Endothelial cell of umbilical vein (primary cell): Measurements from ENCODE around the gene HSPD1. TPM values are rescaled to one million over a fixed set of nuclear protein-coding genes. Genes with fewer than 3 reads are reported as not detected.

Source experiments
- BruUV-seq: library from RNA; stranded (reverse); fragments of 400-500 nt; replicated peaks from 2 replicates; lab custom pipeline; 2021; lab: Mats Ljungman, UMichigan
- CTCF ChIA-PET: fragments of 300-600, 350-600 bp; sonication (Branson Sonifier 250); formaldehyde crosslinking; loops from one replicate; lab custom pipeline; 2021; ENCODE audit warnings: antibody characterized with exemption, inconsistent platforms; lab: Charles Lee
- POLR2A ChIA-PET: fragments of 300-600, 350-600 bp; sonication (Branson Sonifier 250); formaldehyde crosslinking; loops from one replicate; lab custom pipeline; 2021; ENCODE audit warnings: antibody characterized with exemption, inconsistent platforms; lab: Charles Lee
- DNase-seq: peaks from one replicate; pipeline ENCODE4 v3.0.0-alpha.2; 2011; ENCODE audit warnings: low read depth, low spot score
- FAIRE-seq: peaks from 2 replicates; lab custom pipeline; 2011; peaks lifted over from hg19 to GRCh38; lab: Jason Lieb, UNC
- H2AFZ ChIP-seq: 2 replicates; pipeline ENCODE4 v1.6.0; 2012; ENCODE audit warnings: low read depth, low read length, control low read depth, inconsistent platforms
- H3K27ac ChIP-seq: 2 replicates; pipeline ENCODE4 v1.5.1; 2011; ENCODE audit warnings: low read depth, mild to moderate bottlenecking, control low read depth, low read length, moderate library complexity; ENCODE audit not compliant: insufficient read depth
- H3K27me3 ChIP-seq, 2 experiments: 2 replicates each; pipeline versions ENCODE4 v1.6.0 to v1.6.1; 2011; ENCODE audit warnings: low read length in 2 of 2, mixed read lengths in 1 of 2; ENCODE audit not compliant: control insufficient read depth in 2 of 2, insufficient read depth in 2 of 2
- H3K36me3 ChIP-seq, 2 experiments: 2 replicates in 1 of 2; 3 replicates in 1 of 2; pipeline ENCODE4 v1.5.1; 2011; ENCODE audit warnings: low read length in 2 of 2, mild to moderate bottlenecking in 1 of 2, moderate library complexity in 1 of 2; ENCODE audit not compliant: control insufficient read depth in 2 of 2, insufficient read depth in 2 of 2; ENCODE audit errors: extremely low read depth in 1 of 2
- H3K4me1 ChIP-seq: 3 replicates; pipeline ENCODE4 v1.5.1; 2011; ENCODE audit warnings: mild to moderate bottlenecking, low read length; ENCODE audit not compliant: control insufficient read depth, insufficient read depth; ENCODE audit errors: extremely low read depth
- H3K4me2 ChIP-seq: 2 replicates; pipeline ENCODE4 v1.6.1; 2011; ENCODE audit warnings: low read length, control low read depth, mixed read lengths; ENCODE audit not compliant: insufficient read depth
- H3K4me3 ChIP-seq, 3 experiments: fragments of 200-600 bp in 1 of 3; sonication (generic), shearing (Covaris generic) in 1 of 3; replicated peaks in 1 of 3; 2 replicates each; pipeline ENCODE4 v1.5.1; 2011 to 2016; ENCODE audit warnings: control low read depth in 3 of 3, low read length in 3 of 3, mild to moderate bottlenecking in 2 of 3, inconsistent platforms in 1 of 3, low read depth in 1 of 3, moderate library complexity in 1 of 3; ENCODE audit not compliant: insufficient read depth in 1 of 3
- H3K79me2 ChIP-seq: 2 replicates; pipeline ENCODE4 v1.6.0; 2012; ENCODE audit warnings: low read length, inconsistent platforms; ENCODE audit not compliant: control insufficient read depth, insufficient read depth
- H3K9ac ChIP-seq: replicated peaks from 2 replicates; pipeline ENCODE3; 2011; ENCODE audit warnings: low read length, control low read depth; ENCODE audit not compliant: insufficient read depth; ENCODE audit errors: extremely low read depth
- H3K9me1 ChIP-seq: replicated peaks from 3 replicates; pipeline ENCODE4 v1.6.0; 2011; ENCODE audit warnings: mild to moderate bottlenecking, low read length; ENCODE audit not compliant: control insufficient read depth, insufficient read depth; ENCODE audit errors: extremely low read depth
- H3K9me3 ChIP-seq: replicated peaks from 2 replicates; pipeline ENCODE4 v1.5.1; 2012; ENCODE audit warnings: low read length, inconsistent platforms; ENCODE audit not compliant: control insufficient read depth, insufficient read depth
- H4K20me1 ChIP-seq: replicated peaks from 2 replicates; pipeline ENCODE3; 2011; ENCODE audit warnings: mild to moderate bottlenecking, low read length; ENCODE audit not compliant: control insufficient read depth, insufficient read depth; ENCODE audit errors: extremely low read depth
- EZH2 ChIP-seq: IDR thresholded peaks from 2 replicates; pipeline ENCODE4 v1.6.1; 2012; ENCODE audit warnings: borderline replicate concordance, low read depth, mild to moderate bottlenecking, moderate library complexity, low read length, inconsistent platforms; ENCODE audit not compliant: severe bottlenecking
- FOS ChIP-seq: IDR thresholded peaks from 2 replicates; pipeline ENCODE4 v1.6.1; 2011; ENCODE audit warnings: mild to moderate bottlenecking, low read length, moderate library complexity, borderline replicate concordance; ENCODE audit not compliant: insufficient read depth
- GATA2 ChIP-seq: IDR thresholded peaks from 2 replicates; pipeline ENCODE4 v1.7.0; 2011; ENCODE audit warnings: low read depth, mild to moderate bottlenecking, moderate library complexity, mixed read lengths, low read length; ENCODE audit not compliant: insufficient read length, insufficient read depth
- JUN ChIP-seq: IDR thresholded peaks from 2 replicates; pipeline ENCODE4 v1.6.1; 2011; ENCODE audit warnings: borderline replicate concordance, low read depth; ENCODE audit not compliant: insufficient read length, insufficient read depth
- MYC ChIP-seq: IDR thresholded peaks from one replicate; pipeline ENCODE4 v1.6.1; 2011; ENCODE audit warnings: mild to moderate bottlenecking, low read depth, low read length
- POLR2A ChIP-seq: IDR thresholded peaks from 2 replicates; pipeline ENCODE4 v1.6.1; 2012; ENCODE audit warnings: low read depth, mild to moderate bottlenecking, control low read depth, low read length
- POLR2AphosphoS5 ChIP-seq: IDR thresholded peaks from 2 replicates; pipeline ENCODE4 v1.6.1; 2012; ENCODE audit warnings: low read depth, mild to moderate bottlenecking, control low read depth, low read length, moderate library complexity; ENCODE audit not compliant: insufficient read depth
- dilution Hi-C: fragments of 300-500 bp; cut with MboI; formaldehyde crosslinking; loops from one replicate; pipeline ENCODE4 v1.15.0; 2019; ENCODE audit warnings: low sequenced_read_pairs; ENCODE audit not compliant: extremely low pct_ligation_motif_present
- intact Hi-C: fragments of 100-400 bp; cut with micrococcal nuclease; formaldehyde crosslinking; loops from one replicate; pipeline ENCODE4 v1.10.0; 2022
- polyA plus RNA-seq, 4 experiments: library from polyadenylated mRNA; depleted of rRNA in 3 of 4; stranded (reverse) in 3 of 4; unstranded in 1 of 4; fragments of >200 nt; gene quantifications; 2 replicates each; pipeline versions ENCODE4 v1.2.1 to v1.2.3, GENCODE V29; 2011 to 2012; ENCODE audit warnings: missing spikeins in 1 of 4
- total RNA-seq: library from RNA; stranded (reverse); gene quantifications from 2 replicates; pipeline ENCODE4 v1.2.3, GENCODE V29; 2021
- TF ChIP-seq, protein P1 (sequence below): IDR thresholded peaks from 2 replicates; pipeline ENCODE4 v1.6.1; 2011; ENCODE audit not compliant: insufficient read depth, insufficient read length
- TF ChIP-seq, protein P2 (sequence below), 2 donors: IDR thresholded peaks; 1 replicate in 1 of 2; 2 replicates in 1 of 2; pipeline ENCODE4 v1.5.1; 2011; ENCODE audit warnings: low read length in 2 of 2, mild to moderate bottlenecking in 2 of 2, moderate library complexity in 2 of 2, control low read depth in 1 of 2, inconsistent platforms in 1 of 2, low read depth in 1 of 2; ENCODE audit not compliant: insufficient read depth in 1 of 2; ENCODE audit errors: extremely low read depth in 1 of 2

The HSPD1 gene
- total and polyA plus RNA-seq, 2 donors (not counting 3 experiments of a cell fraction or from before 2014, with no cell fraction given), result 73.2 to 337 TPM

DNA sequence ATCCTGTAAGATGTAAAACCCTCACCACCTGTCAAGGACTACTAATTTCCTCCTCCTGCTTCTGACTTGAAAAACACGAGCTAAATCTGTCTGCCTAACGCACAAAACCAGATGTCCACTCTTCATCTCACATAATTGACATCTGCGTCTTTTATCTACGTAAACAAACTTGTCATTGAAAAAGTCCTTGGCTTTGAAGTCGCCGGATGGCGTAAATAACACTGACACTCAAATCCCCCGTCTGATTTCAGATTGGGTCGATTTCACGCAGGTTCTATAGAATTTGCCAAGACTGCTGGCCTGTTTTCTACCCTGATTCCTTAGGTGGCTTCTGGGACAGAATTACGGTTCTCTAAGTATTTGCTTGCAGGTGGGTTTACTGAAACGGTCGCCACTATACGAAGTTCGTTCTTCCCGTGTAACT, 15.7 kb upstream of the HSPD1 start:
- no peak for FAIRE-seq

More for the DNA sequence above, 15.7 kb upstream of the HSPD1 start:
- dilution Hi-C loops, result no loop called here
- Histone ChIP-seq H3K4me2 (peak overlapping the region; percentile 88), H3K9ac (peak overlapping the region; percentile 73), H4K20me1 (peaks cover 8% of the 10 kb centered on the region), H3K27ac (peak overlapping the region; percentile 78), H3K36me3 (no peaks in the 10 kb centered on the region), H3K9me1 (no peaks in the 10 kb centered on the region), H2AFZ (peak overlapping the region; percentile 93), H3K27me3 (no peaks in the 10 kb centered on the region), H3K4me3 (peak overlapping the region; percentile 23 to 81 (median 67)), H3K79me2 (peaks cover 45% of the 10 kb centered on the region), H3K4me1 (peaks cover 17% of the 10 kb centered on the region), H3K9me3 (no peaks in the 10 kb centered on the region)
- TSS peak; percentile 9 for BruUV-seq
- intact Hi-C loops, result loop anchor here (1.0 kb wide), 3 partner anchors 15 to 159 kb away; partner anchors contain the start of genes COQ10B and HSPE1
- DNase-seq, result no peak
- CTCF ChIA-PET, result interaction anchor here (1.2 to 2.2 kb wide), 4 partner anchors 11 to 190 kb away, joined by 4 to 10 read pairs (median 6); partner anchors contain the start of genes HSPD1 and MARS2
- POLR2A ChIA-PET, result interaction anchor here (0.7 to 1.7 kb wide), 3 partner anchors 8 to 16 kb away, joined by 3 to 13 read pairs (median 5); partner anchors contain the start of genes HSPD1 and HSPE1
- no peak for TF ChIP-seq POLR2AphosphoS5
- no peak for TF ChIP-seq EZH2
- TF ChIP-seq, protein P1, sequence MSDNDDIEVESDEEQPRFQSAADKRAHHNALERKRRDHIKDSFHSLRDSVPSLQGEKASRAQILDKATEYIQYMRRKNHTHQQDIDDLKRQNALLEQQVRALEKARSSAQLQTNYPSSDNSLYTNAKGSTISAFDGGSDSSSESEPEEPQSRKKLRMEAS, result no peak
- TF ChIP-seq JUN, result no peak
- no peak for TF ChIP-seq FOS
- TF ChIP-seq, protein P2, sequence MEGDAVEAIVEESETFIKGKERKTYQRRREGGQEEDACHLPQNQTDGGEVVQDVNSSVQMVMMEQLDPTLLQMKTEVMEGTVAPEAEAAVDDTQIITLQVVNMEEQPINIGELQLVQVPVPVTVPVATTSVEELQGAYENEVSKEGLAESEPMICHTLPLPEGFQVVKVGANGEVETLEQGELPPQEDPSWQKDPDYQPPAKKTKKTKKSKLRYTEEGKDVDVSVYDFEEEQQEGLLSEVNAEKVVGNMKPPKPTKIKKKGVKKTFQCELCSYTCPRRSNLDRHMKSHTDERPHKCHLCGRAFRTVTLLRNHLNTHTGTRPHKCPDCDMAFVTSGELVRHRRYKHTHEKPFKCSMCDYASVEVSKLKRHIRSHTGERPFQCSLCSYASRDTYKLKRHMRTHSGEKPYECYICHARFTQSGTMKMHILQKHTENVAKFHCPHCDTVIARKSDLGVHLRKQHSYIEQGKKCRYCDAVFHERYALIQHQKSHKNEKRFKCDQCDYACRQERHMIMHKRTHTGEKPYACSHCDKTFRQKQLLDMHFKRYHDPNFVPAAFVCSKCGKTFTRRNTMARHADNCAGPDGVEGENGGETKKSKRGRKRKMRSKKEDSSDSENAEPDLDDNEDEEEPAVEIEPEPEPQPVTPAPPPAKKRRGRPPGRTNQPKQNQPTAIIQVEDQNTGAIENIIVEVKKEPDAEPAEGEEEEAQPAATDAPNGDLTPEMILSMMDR (IDR thresholded peaks at IDR 0.05; ENCODE audit: extremely low read depth in 1 of 2, insufficient read depth in 1 of 2, low read depth in 1 of 2, low read length in 2 of 2), result no peak
- no peak for TF ChIP-seq POLR2A
- TF ChIP-seq MYC, result no peak
- TF ChIP-seq GATA2, result no peak
